Measurements from ENCODE around the gene FBXL16. TPM values are rescaled to one million over a fixed set of nuclear protein-coding genes. Genes with fewer than 3 reads are reported as not detected.

FBXL16 gene
- total and polyA plus RNA-seq, 12 donors = 0.04 to 0.64 (median 0.10) TPM; not detected in 4

DNA sequence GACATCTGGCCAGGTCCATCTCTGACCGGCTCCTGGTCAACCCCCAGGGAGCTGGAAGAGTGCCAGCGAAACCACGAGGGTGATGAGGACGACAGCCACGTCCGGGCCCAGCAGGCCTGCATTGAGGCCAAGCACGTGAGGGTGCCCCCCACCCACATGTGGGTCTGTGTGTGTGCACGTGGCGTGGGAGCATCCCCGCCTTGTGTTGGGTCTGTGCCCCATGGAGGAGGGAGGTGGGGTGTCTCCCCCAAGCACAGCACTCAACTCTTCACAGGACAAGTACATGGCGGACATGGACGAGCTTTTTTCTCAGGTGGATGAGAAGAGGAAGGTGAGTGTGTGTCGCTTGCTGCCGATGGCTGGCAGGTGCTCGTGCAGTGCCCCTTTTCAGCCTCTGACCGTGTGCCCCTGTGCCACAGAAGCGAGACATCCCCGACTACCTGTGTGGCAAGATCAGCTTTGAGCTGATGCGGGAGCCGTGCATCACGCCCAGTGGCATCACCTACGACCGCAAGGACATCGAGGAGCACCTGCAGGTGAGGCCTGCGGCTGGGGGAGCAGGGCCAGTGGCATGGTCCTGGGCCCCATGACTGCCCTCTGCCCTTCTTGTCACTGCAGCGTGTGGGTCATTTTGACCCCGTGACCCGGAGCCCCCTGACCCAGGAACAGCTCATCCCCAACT lies 23.7 kb downstream of the FBXL16 start:
- no peak for DNase-seq
- WGBS, 2 donors = 74 to 77% methylated on average over 28 of the region's 28 CpGs
- no peaks in the 10 kb centered on the region for H3K9me3 ChIP-seq
- no peak for ATAC-seq
- intact Hi-C loops (cut with DNase I) = loop anchor here in 1 of 10 donors (2.0 kb wide), 1 partner anchor 39 kb away; the partner anchor contains the start of gene ANTKMT
- TF ChIP-seq, protein P1, sequence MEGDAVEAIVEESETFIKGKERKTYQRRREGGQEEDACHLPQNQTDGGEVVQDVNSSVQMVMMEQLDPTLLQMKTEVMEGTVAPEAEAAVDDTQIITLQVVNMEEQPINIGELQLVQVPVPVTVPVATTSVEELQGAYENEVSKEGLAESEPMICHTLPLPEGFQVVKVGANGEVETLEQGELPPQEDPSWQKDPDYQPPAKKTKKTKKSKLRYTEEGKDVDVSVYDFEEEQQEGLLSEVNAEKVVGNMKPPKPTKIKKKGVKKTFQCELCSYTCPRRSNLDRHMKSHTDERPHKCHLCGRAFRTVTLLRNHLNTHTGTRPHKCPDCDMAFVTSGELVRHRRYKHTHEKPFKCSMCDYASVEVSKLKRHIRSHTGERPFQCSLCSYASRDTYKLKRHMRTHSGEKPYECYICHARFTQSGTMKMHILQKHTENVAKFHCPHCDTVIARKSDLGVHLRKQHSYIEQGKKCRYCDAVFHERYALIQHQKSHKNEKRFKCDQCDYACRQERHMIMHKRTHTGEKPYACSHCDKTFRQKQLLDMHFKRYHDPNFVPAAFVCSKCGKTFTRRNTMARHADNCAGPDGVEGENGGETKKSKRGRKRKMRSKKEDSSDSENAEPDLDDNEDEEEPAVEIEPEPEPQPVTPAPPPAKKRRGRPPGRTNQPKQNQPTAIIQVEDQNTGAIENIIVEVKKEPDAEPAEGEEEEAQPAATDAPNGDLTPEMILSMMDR (IDR thresholded peaks at IDR 0.05) = no peak
- H3K27ac ChIP-seq = no peak overlapping the region
- peaks cover 33 to 63% (median 50%) of the 10 kb centered on the region in 9 donors for H3K4me1 ChIP-seq
- H3K27me3 ChIP-seq = peaks cover 0 to 5% (median 0%) of the 10 kb centered on the region in 7 donors
- peaks cover 0 to 36% (median 19%) of the 10 kb centered on the region in 9 donors for H3K36me3 ChIP-seq
- H3K4me3 ChIP-seq = peak overlapping the region in 5 of 10 donors; percentile 70 to 95 (median 77)

DNA sequence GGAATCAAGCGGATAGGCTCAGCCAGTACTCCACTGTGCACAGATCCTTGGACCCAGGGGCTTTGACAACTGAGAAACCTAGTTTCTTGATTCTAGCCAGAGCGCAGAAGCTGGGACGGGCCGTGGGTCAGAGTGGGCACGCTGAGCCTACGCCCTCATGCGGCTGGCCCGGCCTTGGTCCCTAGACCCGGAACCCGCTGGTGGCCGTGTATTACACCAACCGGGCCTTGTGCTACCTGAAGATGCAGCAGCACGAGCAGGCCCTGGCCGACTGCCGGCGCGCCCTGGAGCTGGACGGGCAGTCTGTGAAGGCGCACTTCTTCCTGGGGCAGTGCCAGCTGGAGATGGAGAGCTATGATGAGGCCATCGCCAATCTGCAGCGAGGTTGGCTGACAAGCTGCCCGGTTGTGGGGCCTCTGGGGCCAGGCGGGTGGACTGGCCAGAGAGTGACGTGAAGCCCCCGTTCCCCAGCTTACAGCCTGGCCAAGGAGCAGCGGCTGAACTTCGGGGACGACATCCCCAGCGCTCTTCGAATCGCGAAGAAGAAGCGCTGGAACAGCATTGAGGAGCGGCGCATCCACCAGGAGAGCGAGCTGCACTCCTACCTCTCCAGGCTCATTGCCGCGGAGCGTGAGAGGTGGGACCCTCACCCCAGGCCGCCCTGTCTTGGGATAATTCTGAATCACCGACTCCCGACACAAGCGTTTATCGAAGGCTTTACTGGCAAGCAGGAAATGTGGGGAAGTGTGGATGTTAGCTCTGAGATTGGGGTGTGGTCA lies 24.4 kb downstream of the FBXL16 start:
- 45% methylated on average over 44 of the region's 44 CpGs for WGBS, 2 donors
- Histone ChIP-seq H3K4me3 (peak overlapping the region; percentile 50 to 95 (median 71)), H3K9me3 (no peaks in the 10 kb centered on the region), H3K27me3 (peaks cover 0 to 11% (median 0%) of the 10 kb centered on the region in 7 donors), H3K36me3 (peaks cover 0 to 29% (median 19%) of the 10 kb centered on the region in 9 donors), H3K4me1 (peaks cover 33 to 60% (median 50%) of the 10 kb centered on the region in 9 donors), H3K27ac (peak overlapping the region in 9 of 10 donors; percentile 92 to 99 (median 97))
- DNase-seq (peak in 1 of 2 donors; percentile 54), ATAC-seq (no peak)
- TF ChIP-seq, protein P1 (IDR thresholded peaks at IDR 0.05) = peak in 2 of 9 donors; percentile 10 to 15
- intact Hi-C loops (cut with DNase I) = loop anchor here in 1 of 10 donors (2.0 kb wide), 1 partner anchor 40 kb away; the partner anchor contains the start of gene ANTKMT

DNA sequence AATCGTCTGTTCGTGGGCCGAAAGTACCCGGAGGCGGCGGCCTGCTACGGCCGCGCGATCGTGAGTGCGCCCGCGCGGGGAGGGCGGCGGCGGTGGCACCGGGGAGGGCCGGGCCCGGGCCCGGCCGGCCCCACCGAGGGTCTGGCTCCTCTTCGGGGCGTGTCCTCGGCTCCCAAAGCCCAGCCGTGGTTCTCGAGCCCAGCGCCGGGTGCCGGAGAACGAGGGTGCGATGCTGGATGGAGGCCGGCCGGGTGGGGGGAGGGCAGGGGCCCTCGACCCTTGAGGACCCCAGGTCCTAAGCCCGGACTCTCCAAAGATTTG lies 25.0 kb downstream of the FBXL16 start:
- TF ChIP-seq, protein P1 (IDR thresholded peaks at IDR 0.05) = no peak
- Histone ChIP-seq H3K27ac (peak overlapping the region; percentile 66 to 99 (median 96)), H3K4me3 (peak overlapping the region; percentile 50 to 95 (median 71)), H3K27me3 (peaks cover 0 to 17% (median 0%) of the 10 kb centered on the region in 7 donors), H3K4me1 (peaks cover 33 to 60% (median 50%) of the 10 kb centered on the region in 9 donors), H3K36me3 (peaks cover 0 to 28% (median 18%) of the 10 kb centered on the region in 9 donors), H3K9me3 (no peaks in the 10 kb centered on the region)
- no peak for ATAC-seq
- 0% methylated on average over 38 of the region's 38 CpGs for WGBS, 2 donors
- intact Hi-C loops (cut with DNase I) = loop anchor here in 1 of 10 donors (2.0 kb wide), 1 partner anchor 40 kb away; the partner anchor contains the start of gene ANTKMT
- no peak for DNase-seq
